BLaER1 treated with 17β-estradiol and CSF1 and Interleukin-3, amounts not matched to agents 10 nM and 100 nM (cell line): ENCODE data around the gene CCER1.

Source experiments
- H3K27ac ChIP-seq, 11 experiments: shearing (Covaris generic); formaldehyde crosslinking; 2 replicates each; pipeline ENCODE4 v1.8.1; 2022
- H3K27me3 ChIP-seq, 11 experiments: shearing (Covaris generic); formaldehyde crosslinking; 2 replicates each; pipeline ENCODE4 v1.8.1; 2022
- H3K36me3 ChIP-seq, 11 experiments: shearing (Covaris generic); formaldehyde crosslinking; 2 replicates each; pipeline ENCODE4 v1.8.1; 2022
- H3K4me1 ChIP-seq, 10 experiments: shearing (Covaris generic); formaldehyde crosslinking; 2 replicates each; pipeline ENCODE4 v1.8.1; 2022
- H3K4me2 ChIP-seq, 11 experiments: shearing (Covaris generic); formaldehyde crosslinking; 2 replicates each; pipeline ENCODE4 v1.8.1; 2022
- H3K4me3 ChIP-seq, 10 experiments: shearing (Covaris generic); formaldehyde crosslinking; 2 replicates each; pipeline ENCODE4 v1.8.1; 2022
- H3K9ac ChIP-seq, 11 experiments: shearing (Covaris generic); formaldehyde crosslinking; 2 replicates each; pipeline ENCODE4 v1.8.1; 2022
- H3K9me3 ChIP-seq, 11 experiments: shearing (Covaris generic); formaldehyde crosslinking; replicated peaks in 1 of 11; 2 replicates each; pipeline ENCODE4 v1.8.1; 2022
- H4K20me1 ChIP-seq, 11 experiments: shearing (Covaris generic); formaldehyde crosslinking; 2 replicates each; pipeline ENCODE4 v1.8.1; 2022
- Cebpa-rat ChIP-seq, 11 experiments: shearing (Covaris generic); IDR thresholded peaks; 2 replicates each; pipeline ENCODE4 v1.8.1; 2022

CCER1 gene

DNA sequence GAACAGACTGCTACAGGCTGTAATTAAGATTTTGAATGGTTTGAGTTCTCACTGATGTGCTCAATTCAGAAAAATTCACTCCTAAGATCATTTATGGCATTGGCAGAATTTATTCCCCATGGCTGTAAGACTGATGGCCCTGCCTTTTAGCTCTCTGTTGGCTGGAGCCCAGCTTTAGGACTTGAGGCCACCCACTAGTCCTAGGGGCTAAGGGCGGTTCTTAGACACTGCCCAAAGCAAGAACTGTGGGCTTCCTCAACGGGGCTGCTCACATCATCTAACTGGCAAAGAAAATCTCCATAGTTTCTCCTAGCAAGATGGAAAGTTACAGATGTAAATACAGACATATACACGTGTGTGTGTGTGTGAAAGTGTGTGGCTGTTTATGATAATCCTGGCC lies 3.4 kb upstream of the CCER1 start:
- Histone ChIP-seq H3K27me3 (no peaks in the 10 kb centered on the region), H3K4me2 (no peak overlapping the region), H3K9ac (no peak overlapping the region), H3K9me3 (peaks cover 8 to 18% (median 14%) of the 10 kb centered on the region in 11 experiments; a peak in 19 of 22 replicates), H4K20me1 (no peaks in the 10 kb centered on the region), H3K36me3 (no peaks in the 10 kb centered on the region), H3K4me3 (no peak overlapping the region), H3K27ac (no peak overlapping the region), H3K4me1 (no peaks in the 10 kb centered on the region)
- TF ChIP-seq Cebpa-rat (IDR thresholded peaks at IDR 0.05) = no peak

DNA sequence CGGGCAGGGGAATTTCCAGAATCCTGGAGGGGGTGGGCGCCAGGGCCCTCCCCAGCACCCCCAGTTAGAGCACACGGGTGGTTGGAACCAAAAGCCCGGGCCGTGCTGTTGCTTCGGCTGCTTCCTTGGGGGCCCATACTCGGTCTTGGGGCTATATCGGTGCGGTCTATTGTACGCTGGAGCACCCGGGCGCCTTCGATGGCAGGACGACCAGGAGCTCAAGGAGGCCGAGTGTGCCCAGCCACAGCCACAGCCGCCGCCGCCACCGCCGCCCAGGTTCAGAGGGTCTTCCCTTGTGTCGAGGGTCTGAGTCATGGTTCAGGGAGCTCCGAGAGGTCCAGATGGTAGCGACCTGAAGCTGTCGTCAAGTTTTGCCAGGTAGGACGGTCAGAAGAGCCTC lies 548 bp downstream of the CCER1 start:
- H3K9me3 ChIP-seq = peaks cover 8 to 18% (median 14%) of the 10 kb centered on the region in 11 experiments; a peak in 19 of 22 replicates
- H3K27ac ChIP-seq = no peak overlapping the region
- H4K20me1 ChIP-seq = no peaks in the 10 kb centered on the region
- no peaks in the 10 kb centered on the region for H3K27me3 ChIP-seq
- no peak overlapping the region for H3K4me2 ChIP-seq
- no peak for TF ChIP-seq Cebpa-rat (IDR thresholded peaks at IDR 0.05)
- H3K9ac ChIP-seq = no peak overlapping the region
- H3K4me1 ChIP-seq = no peaks in the 10 kb centered on the region
- no peaks in the 10 kb centered on the region for H3K36me3 ChIP-seq
- H3K4me3 ChIP-seq = no peak overlapping the region

GRCh38 chr12:90953956-90954421 lies 987 bp downstream of the CCER1 start:
- H3K9me3 ChIP-seq = peaks cover 8 to 18% (median 14%) of the 10 kb centered on the region in 11 experiments; a peak in 19 of 22 replicates
- no peaks in the 10 kb centered on the region for H3K4me1 ChIP-seq
- no peak overlapping the region for H3K4me3 ChIP-seq
- no peak overlapping the region for H3K9ac ChIP-seq
- no peak overlapping the region for H3K27ac ChIP-seq
- H3K36me3 ChIP-seq = no peaks in the 10 kb centered on the region
- no peaks in the 10 kb centered on the region for H4K20me1 ChIP-seq
- H3K4me2 ChIP-seq = no peak overlapping the region
- no peaks in the 10 kb centered on the region for H3K27me3 ChIP-seq
- TF ChIP-seq Cebpa-rat (IDR thresholded peaks at IDR 0.05) = no peak

GRCh38 chr12:90951432-90952105 lies 3.4 kb downstream of the CCER1 start:
- Histone ChIP-seq H3K27ac (no peak overlapping the region), H4K20me1 (no peaks in the 10 kb centered on the region), H3K9ac (no peak overlapping the region), H3K9me3 (peaks cover 8 to 18% (median 14%) of the 10 kb centered on the region in 11 experiments; a peak in 19 of 22 replicates), H3K4me1 (no peaks in the 10 kb centered on the region), H3K36me3 (no peaks in the 10 kb centered on the region), H3K4me2 (no peak overlapping the region), H3K27me3 (no peaks in the 10 kb centered on the region), H3K4me3 (no peak overlapping the region)
- TF ChIP-seq Cebpa-rat (IDR thresholded peaks at IDR 0.05) = no peak

GRCh38 chr12:90947869-90948268 lies 7.1 kb downstream of the CCER1 start:
- Histone ChIP-seq H3K27ac (no peak overlapping the region), H3K9ac (no peak overlapping the region)

GRCh38 chr12:90945070-90945649 lies 9.8 kb downstream of the CCER1 start:
- no peaks in the 10 kb centered on the region for H3K4me1 ChIP-seq
- TF ChIP-seq Cebpa-rat (IDR thresholded peaks at IDR 0.05) = no peak
- H3K27ac ChIP-seq = no peak overlapping the region
- no peaks in the 10 kb centered on the region for H3K9me3 ChIP-seq
- H3K4me2 ChIP-seq = no peak overlapping the region
- H3K27me3 ChIP-seq = no peaks in the 10 kb centered on the region
- H3K36me3 ChIP-seq = no peaks in the 10 kb centered on the region
- no peaks in the 10 kb centered on the region for H4K20me1 ChIP-seq
- H3K4me3 ChIP-seq = no peak overlapping the region
- H3K9ac ChIP-seq = no peak overlapping the region

More at GRCh38 chr12:90947869-90948268, 7.1 kb downstream of the CCER1 start:
- H3K9me3 ChIP-seq = no peaks in the 10 kb centered on the region
- H3K4me3 ChIP-seq = no peak overlapping the region
- no peak for TF ChIP-seq Cebpa-rat (IDR thresholded peaks at IDR 0.05)
- H3K4me2 ChIP-seq = no peak overlapping the region
- H3K4me1 ChIP-seq = no peaks in the 10 kb centered on the region
- no peaks in the 10 kb centered on the region for H4K20me1 ChIP-seq
- H3K36me3 ChIP-seq = no peaks in the 10 kb centered on the region
- no peaks in the 10 kb centered on the region for H3K27me3 ChIP-seq

DNA sequence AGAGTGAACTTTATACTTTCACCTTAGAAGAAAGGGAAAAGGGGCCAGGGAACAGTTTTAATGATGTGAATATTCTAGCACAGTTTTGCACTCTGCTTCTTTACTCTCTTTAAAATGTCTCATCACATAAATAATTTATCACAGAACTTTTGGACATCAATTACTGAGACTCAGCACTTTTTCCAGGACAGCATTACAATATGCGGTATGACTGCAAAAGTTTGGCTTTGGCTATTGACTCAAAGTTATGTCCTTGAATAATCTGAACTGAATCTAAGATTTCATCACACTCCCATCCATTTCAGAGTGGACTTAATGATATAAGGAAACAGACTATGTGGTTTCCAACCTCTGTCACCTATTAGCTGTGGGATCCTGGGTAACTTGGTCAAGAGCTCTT lies 11.7 kb downstream of the CCER1 start:
- Histone ChIP-seq H3K9me3 (no peaks in the 10 kb centered on the region), H4K20me1 (no peaks in the 10 kb centered on the region), H3K4me1 (no peaks in the 10 kb centered on the region), H3K27me3 (no peaks in the 10 kb centered on the region), H3K9ac (no peak overlapping the region), H3K4me2 (no peak overlapping the region), H3K27ac (no peak overlapping the region), H3K4me3 (no peak overlapping the region), H3K36me3 (no peaks in the 10 kb centered on the region)
- no peak for TF ChIP-seq Cebpa-rat (IDR thresholded peaks at IDR 0.05)

DNA sequence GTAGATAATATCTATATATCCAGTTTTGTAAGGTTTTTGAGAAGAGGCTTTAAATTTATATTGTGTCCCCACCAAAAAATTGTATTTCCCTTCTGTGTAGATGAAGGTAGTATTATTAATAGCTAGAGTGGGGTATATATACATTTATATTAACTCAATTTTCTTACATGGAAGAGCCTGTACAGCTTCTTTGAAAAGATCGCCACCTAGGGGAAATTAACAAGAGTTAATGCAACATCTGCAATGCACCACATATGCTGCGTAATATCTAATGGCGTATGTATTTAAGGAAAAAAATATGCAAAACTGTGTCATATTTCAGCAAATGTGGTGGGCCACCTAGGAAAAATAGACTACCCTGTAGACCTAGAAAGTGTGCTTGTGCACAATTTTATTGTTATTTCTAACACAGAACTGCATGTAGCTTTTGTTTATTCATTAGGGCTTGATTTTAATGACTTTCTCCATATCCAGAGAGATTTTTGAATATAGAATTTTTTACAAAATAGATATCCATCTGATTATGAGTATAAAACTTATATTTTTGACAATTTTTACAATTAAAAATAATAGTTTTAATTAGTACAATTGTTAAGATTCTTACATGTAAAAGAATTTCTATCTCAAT lies 14.0 kb downstream of the CCER1 start:
- Histone ChIP-seq H4K20me1 (no peaks in the 10 kb centered on the region), H3K27ac (no peak overlapping the region), H3K27me3 (no peaks in the 10 kb centered on the region), H3K4me2 (no peak overlapping the region), H3K9me3 (no peaks in the 10 kb centered on the region), H3K4me1 (no peaks in the 10 kb centered on the region), H3K4me3 (no peak overlapping the region), H3K9ac (no peak overlapping the region), H3K36me3 (no peaks in the 10 kb centered on the region)
- no peak for TF ChIP-seq Cebpa-rat (IDR thresholded peaks at IDR 0.05)

GRCh38 chr12:90939382-90939781 lies 15.6 kb downstream of the CCER1 start:
- Histone ChIP-seq H4K20me1 (no peaks in the 10 kb centered on the region), H3K9me3 (no peaks in the 10 kb centered on the region), H3K4me1 (no peaks in the 10 kb centered on the region), H3K27me3 (no peaks in the 10 kb centered on the region), H3K4me3 (no peak overlapping the region), H3K9ac (no peak overlapping the region), H3K36me3 (no peaks in the 10 kb centered on the region), H3K27ac (no peak overlapping the region), H3K4me2 (no peak overlapping the region)
- TF ChIP-seq Cebpa-rat (IDR thresholded peaks at IDR 0.05) = no peak

DNA sequence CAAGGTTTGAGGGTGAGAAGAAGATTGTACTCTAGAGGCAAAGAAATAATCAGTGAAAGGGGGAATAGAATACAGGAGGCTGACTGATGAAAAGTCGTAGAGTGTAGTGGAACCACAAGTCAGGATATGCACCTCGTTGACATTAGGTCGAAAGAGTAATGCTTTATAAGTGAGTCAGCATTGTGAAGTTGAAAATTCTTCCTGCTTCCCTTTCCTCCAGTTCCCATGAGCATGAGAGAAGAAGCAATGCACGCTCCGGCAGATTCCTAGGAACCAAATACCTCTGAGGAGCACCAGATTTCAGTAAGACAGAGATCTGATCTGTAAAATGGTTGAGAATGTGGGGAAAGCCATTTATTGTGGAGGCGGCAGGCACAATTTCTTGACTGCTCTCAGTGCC lies 16.5 kb downstream of the CCER1 start:
- Histone ChIP-seq H3K9ac (no peak overlapping the region), H3K27ac (no peak overlapping the region), H3K4me2 (no peak overlapping the region), H3K36me3 (no peaks in the 10 kb centered on the region), H3K9me3 (no peaks in the 10 kb centered on the region), H3K4me3 (no peak overlapping the region), H4K20me1 (no peaks in the 10 kb centered on the region), H3K4me1 (no peaks in the 10 kb centered on the region), H3K27me3 (no peaks in the 10 kb centered on the region)
- TF ChIP-seq Cebpa-rat (IDR thresholded peaks at IDR 0.05) = no peak
